HG03135 (cell line): Measurements from ENCODE around the gene SMIM28.

Source experiments
- ATAC-seq: cut with Tn5 transposase; IDR thresholded peaks from one replicate; pipeline ENCODE4 v1.9.1; 2021; ENCODE audit warnings: mild to moderate bottlenecking, moderate library complexity; ENCODE audit not compliant: unreplicated experiment

Gene SMIM28

GRCh38 chr6:138427701-138428100 lies 50.0 kb downstream of the SMIM28 start:
- no peak for ATAC-seq

DNA sequence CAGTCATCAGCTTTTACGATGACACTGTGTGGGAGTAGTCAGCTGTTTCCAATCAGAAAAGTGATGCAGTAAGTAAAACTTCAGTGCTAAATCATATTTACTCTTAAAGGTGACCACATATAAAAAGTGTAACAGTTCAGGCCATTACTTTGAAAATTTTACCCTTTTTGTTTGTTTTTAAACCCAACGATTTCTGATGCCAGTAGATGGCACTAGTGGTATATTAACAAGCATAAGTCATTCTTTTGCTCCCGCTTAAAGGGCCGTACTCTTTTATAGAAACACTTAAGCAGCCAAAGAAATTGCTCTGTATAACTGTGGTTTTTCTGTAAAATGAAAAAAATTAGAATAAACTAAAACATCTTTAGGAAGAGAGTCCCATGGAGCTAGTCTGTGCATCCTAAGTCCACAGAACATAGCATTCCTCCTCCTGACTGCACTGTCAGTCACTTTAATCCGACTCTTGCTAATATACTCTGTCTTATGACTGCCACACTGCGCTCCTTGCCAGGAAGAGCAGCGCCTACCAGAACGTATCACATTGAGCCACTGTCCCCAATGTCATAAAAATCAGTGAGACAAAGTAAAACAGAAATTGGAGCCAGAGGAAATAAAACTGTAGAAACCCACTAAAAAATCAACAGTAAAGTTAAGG lies 51.4 kb downstream of the SMIM28 start:
- no peak for ATAC-seq

DNA sequence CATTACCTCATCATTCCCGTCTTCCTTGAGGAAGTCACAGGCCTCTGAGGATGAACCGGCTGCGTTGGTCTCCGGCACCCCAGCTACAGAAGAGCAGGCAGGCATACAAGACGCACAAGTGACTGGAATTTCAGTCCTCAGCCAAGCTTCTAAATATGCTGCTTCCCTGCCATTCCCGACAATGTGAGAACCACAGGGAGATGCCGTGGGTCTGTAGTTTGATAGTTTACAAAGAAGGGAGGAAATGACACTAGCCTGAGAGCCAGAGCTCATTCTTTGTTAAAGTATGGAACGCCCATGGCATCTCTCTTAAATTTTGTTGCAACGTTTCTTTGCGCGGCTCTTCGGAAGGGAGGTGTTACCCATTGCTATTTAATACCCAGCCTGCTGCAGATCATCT lies 52.1 kb downstream of the SMIM28 start:
- no peak for ATAC-seq

GRCh38 chr6:138430361-138431145 lies 52.8 kb downstream of the SMIM28 start:
- ATAC-seq: no peak

DNA sequence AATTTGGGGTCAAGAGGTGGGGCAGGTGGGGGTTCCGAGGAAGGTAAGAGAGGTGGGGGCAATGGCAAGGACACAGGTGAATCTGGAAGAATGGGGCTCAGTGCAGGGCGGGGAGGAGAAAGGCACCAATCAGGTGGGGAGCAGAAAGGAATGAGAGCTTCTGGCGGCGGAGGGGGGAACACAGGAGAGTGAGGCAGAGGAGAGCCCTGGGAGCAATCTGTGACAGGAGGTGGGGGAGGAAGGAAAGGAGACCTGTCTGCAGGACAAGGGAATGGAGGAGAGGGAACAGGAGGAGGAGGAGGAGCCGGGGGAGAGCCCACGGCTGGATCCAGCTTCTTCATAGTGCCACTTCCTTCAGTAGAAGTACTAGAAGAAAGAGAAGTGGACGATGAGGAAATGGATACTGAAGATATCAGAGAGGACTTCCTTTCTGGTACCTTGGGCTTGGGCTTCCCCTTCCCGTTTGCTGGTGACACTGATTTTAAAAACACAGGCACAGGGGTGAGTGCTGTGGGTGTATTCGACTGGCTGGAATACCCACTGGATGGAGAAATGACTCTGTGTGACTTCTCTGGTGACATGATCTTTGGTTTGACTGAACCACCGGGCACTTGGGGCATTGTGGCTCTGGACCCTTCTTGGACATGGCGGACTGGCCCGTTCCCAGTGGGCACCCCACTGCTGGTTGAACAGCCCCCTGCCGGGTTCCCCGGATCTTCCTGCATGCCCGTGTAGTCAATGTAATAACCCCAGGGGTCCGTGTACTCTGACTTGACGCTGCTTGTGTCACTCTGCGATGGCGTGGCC lies 53.8 kb downstream of the SMIM28 start:
- ATAC-seq: no peak

DNA sequence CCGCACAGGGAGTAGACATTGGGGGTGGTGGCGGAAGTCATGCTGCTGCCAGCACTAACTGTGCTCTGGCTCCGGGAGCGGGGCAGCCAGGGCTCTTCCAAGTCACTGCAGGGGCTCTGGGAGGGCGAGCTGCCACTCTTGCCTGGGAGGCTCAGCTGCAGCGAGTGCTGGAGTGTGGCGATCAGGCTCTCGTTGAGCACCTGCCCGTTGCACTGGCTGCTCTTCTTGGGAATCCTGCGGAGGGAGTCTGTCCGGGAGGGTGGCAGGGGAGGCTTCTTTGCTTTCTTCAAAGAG lies 54.3 kb downstream of the SMIM28 start:
- no peak for ATAC-seq
